Measurements from ENCODE around the gene VEZT. TPM values are rescaled to one million over a fixed set of nuclear protein-coding genes. Genes with fewer than 3 reads are reported as not detected.
"Not testable (repeated sequence)": the region's sequence is repeated elsewhere in the genome, so short reads cannot be mapped to it uniquely, and the experiment has no call there.

VEZT gene, protein sequence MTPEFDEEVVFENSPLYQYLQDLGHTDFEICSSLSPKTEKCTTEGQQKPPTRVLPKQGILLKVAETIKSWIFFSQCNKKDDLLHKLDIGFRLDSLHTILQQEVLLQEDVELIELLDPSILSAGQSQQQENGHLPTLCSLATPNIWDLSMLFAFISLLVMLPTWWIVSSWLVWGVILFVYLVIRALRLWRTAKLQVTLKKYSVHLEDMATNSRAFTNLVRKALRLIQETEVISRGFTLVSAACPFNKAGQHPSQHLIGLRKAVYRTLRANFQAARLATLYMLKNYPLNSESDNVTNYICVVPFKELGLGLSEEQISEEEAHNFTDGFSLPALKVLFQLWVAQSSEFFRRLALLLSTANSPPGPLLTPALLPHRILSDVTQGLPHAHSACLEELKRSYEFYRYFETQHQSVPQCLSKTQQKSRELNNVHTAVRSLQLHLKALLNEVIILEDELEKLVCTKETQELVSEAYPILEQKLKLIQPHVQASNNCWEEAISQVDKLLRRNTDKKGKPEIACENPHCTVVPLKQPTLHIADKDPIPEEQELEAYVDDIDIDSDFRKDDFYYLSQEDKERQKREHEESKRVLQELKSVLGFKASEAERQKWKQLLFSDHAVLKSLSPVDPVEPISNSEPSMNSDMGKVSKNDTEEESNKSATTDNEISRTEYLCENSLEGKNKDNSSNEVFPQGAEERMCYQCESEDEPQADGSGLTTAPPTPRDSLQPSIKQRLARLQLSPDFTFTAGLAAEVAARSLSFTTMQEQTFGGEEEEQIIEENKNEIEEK
- 80.2 and 83.8 TPM in 2 replicates for total RNA-seq

- peak; percentile 98 to 99 for DNase-seq (ENCODE audit: low read depth in 2 of 2)
Observed at GRCh38 chr12:95217377-95218149, at the start of gene VEZT, which contains the start of gene FGD6. Gene VEZT (plus strand): TSS chr12:95217807. CDS start chr12:95217851, 44 bp downstream. Gene FGD6 (minus strand): TSS chr12:95217467. CDS start chr12:95217240, 227 bp downstream.

GRCh38 chr12:95168746-95169145, 48.9 kb upstream of the VEZT start:
- peak in 1 of 2 donors; percentile 29 for DNase-seq (ENCODE audit: low read depth in 2 of 2)

DNA sequence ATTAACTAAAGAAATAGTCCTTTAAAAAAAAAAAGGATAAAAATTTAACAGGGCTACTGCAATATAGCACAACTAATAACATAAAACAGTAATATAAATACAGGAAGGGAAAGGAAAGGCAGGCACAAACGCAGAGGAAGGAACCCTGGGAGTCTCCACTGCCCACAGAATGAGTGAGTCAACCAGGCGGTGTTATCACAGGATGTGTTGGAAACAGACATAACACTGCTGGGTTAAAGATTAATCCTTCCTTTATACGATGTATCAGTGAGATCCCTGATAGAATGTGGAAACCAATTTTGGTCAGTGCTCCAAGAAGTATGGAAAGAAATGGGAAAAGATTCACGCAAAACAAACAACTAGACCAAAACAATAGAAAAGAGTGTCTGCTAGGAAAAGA, 48.2 kb upstream of the VEZT start:
- DNase-seq (ENCODE audit: low read depth in 2 of 2): peak; percentile 92 to 97

GRCh38 chr12:95173392-95174251, 44.0 kb upstream of the VEZT start:
- peak in 1 of 2 donors; percentile 87 for DNase-seq (ENCODE audit: low read depth in 2 of 2)

DNA sequence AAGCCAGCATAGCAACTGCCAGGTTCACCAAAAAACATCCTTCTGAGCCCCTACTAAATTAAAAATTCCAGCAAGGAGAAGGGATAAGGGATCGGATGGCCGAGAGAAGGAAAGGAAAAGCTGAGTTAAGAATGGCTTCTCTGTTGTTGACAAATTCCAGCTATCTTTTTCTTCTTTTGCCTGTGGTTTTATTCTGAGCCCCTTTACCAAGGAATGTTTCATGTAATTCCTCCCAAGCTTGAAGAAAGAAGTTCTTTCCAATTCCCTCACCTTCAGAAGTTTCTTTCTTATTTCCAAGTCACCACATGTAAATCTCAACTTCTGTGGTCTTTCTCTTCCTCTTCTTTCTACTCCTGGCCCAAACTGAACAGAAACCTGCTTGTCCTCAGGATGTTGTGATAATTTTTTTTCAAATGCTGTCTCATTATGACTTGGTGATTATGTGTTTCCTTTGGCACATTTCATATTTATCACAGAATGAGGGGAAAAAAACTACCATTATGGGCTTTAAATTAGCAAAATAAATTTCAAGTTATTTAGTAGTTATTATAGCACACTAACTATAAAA, 40.3 kb upstream of the VEZT start:
- DNase-seq (ENCODE audit: low read depth in 2 of 2): peak; percentile 45 to 56

DNA sequence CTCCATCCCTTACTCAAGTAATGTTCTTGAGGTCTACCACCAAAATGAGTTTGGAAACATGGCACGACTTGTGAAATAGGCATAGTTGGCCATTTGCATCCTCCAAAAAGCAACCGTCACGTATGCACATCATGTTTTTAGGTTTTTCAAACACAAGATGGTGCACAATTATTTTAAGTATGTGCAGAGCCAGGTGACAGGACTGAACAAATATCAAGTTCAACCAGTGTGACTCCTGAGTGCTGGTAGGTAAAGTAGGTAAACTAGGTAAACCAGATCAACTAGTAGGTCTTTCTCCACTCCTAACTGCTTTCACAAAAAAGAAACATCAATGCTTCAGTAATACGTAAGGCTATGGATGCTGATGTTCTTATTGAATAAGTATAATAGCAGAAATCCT, 39.5 kb upstream of the VEZT start:
- no peak for DNase-seq (ENCODE audit: low read depth in 2 of 2)

- DNase-seq (ENCODE audit: low read depth in 2 of 2): no peak
Observed at GRCh38 chr12:95179011-95179410, 38.6 kb upstream of the VEZT start.

- DNase-seq (ENCODE audit: low read depth in 2 of 2): no peak
Observed at GRCh38 chr12:95181103-95181502, 36.5 kb upstream of the VEZT start.

- DNase-seq (ENCODE audit: low read depth in 2 of 2): peak; percentile 51 to 66
Observed at GRCh38 chr12:95182868-95183415, 34.7 kb upstream of the VEZT start.

DNA sequence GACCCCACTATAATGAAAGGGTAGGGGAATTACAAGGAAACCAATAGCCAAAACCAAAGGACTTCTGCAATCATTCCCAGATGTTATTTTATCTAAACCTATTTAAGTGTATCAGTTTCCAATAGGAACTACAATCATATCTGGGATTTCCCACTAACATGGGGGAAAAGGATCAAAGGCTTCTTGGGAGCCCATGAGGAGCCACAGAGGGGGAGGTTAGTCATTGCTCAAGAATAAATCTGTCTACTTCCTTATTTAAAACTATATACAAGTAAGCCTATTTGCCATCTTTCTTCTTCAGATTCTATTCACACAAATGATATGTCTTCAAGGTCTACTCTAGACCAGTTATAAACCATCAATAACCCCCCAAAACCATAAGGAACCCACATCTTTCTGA, 33.5 kb upstream of the VEZT start:
- no peak for DNase-seq (ENCODE audit: low read depth in 2 of 2)

GRCh38 chr12:95185072-95185471, 32.5 kb upstream of the VEZT start:
- DNase-seq (ENCODE audit: low read depth in 2 of 2): no peak

GRCh38 chr12:95185854-95186253, 31.8 kb upstream of the VEZT start:
- DNase-seq (ENCODE audit: low read depth in 2 of 2): no peak

DNA sequence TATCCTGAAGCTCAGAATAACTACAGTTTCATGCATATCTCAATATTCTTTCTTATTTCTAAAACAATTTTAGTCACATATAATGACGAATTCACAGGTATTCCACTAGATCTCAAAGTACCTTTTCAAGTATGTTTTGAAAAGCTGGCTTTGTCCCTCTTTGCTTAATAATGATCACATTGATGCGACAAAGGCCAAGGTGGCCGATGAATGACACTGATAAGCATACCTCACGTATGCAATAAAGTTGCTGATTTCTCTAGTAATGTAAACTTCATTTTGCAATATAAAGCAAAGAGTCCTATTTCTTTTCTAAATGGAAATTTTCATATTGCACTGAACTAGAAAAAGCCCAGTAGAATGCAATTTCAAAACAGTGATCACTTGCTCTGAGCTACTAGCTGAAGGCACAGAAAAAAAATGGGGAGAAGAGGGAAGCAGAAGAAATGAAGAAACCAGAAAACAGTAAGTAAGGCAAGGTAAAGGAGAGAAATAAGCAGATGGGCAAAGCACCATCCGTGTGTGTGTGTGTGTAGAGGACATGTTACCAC, 29.7 kb upstream of the VEZT start:
- no peak for DNase-seq (ENCODE audit: low read depth in 2 of 2)

GRCh38 chr12:95191060-95191696, 26.4 kb upstream of the VEZT start:
- peak; percentile 51 to 53 for DNase-seq (ENCODE audit: low read depth in 2 of 2)

GRCh38 chr12:95192271-95192670, 25.3 kb upstream of the VEZT start:
- no peak for DNase-seq (ENCODE audit: low read depth in 2 of 2)

- no peak for DNase-seq (ENCODE audit: low read depth in 2 of 2)
Observed at GRCh38 chr12:95193139-95193538, 24.5 kb upstream of the VEZT start.

GRCh38 chr12:95195122-95195521, 22.5 kb upstream of the VEZT start:
- DNase-seq (ENCODE audit: low read depth in 2 of 2): no peak

- DNase-seq (ENCODE audit: low read depth in 2 of 2): not testable (repeated sequence)
Observed at GRCh38 chr12:95196875-95197569, 20.6 kb upstream of the VEZT start.

DNA sequence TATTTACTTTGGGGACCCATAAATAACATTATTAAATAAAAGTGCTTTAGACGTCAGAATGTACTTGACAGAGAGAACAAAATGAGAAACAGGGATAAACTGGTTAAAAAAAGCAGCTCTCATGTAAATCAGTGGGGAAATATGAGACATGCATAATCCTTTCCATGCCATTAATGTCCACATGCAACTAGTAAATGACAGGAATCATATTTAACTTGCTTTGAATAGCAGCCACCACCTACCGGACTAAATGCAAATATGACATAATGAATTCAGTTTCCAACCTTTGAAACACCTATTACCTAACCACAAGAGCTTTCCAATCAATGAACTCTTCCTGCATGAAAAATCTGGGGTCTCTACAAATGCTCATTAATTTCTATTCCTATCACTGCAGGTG, 20.0 kb upstream of the VEZT start:
- DNase-seq (ENCODE audit: low read depth in 2 of 2): no peak

Measured in dermis microvascular lymphatic vessel endothelial cell (primary cell).